K562 (cell line): ENCODE data around the gene PHF12. TPM values are rescaled to one million over a fixed set of nuclear protein-coding genes. Genes with fewer than 3 reads are reported as not detected.

Source experiments
- ATAC-seq: fragments of 200-7000 bp; cut with Tn5 transposase; 3 replicates; pipeline ENCODE4 v1.9.1; 2020; ENCODE audit warnings: moderate library complexity
- BruUV-seq: library from RNA; stranded (reverse); fragments of 400-500 nt; replicated peaks from 2 replicates; lab custom pipeline; 2021; lab: Mats Ljungman, UMichigan
- CTCF ChIA-PET: fragments of 300-600 bp; formaldehyde crosslinking; extraction: SDS; loops from one replicate; lab custom pipeline; 2021; ENCODE audit warnings: low intra/inter-chr PET ratio; lab: Yijun Ruan, JAX
- POLR2A ChIA-PET: fragments of 300-600, 350-650 bp; sonication (Branson Sonifier 250); formaldehyde crosslinking; extraction: SDS; loops from one replicate; lab custom pipeline; 2021; ENCODE audit warnings: antibody characterized with exemption, inconsistent platforms; lab: Yijun Ruan, JAX
- DNase-seq, 4 experiments: peaks; one replicate each; pipeline versions ENCODE4 v3.0.0 to v3.0.0-alpha.2; 2011 to 2018; ENCODE audit warnings: low spot score in 3 of 4, mixed read lengths in 3 of 4; ENCODE audit errors: extremely low read depth in 1 of 4
- FAIRE-seq: peaks from 2 replicates; lab custom pipeline; 2011; peaks lifted over from hg19 to GRCh38; lab: Jason Lieb, UNC
- H2AFZ ChIP-seq: 2 replicates; pipeline ENCODE4 v1.6.0; 2011; ENCODE audit warnings: low read depth, low read length, control low read depth, inconsistent platforms
- H3K27ac ChIP-seq: fragments of 200-600 bp; 3 replicates; pipeline ENCODE4 v1.8.0; 2011; ENCODE audit warnings: low read depth, mild to moderate bottlenecking, control low read depth, inconsistent platforms, low read length, moderate library complexity, mixed read lengths; ENCODE audit errors: extremely low read depth
- H3K27me3 ChIP-seq, 2 experiments: fragments of 300-600 bp in 1 of 2; 2 replicates in 1 of 2; 3 replicates in 1 of 2; pipeline versions ENCODE4 v1.6.0 to v1.8.0; 2011; ENCODE audit warnings: inconsistent platforms in 2 of 2, low read length in 2 of 2, mild to moderate bottlenecking in 1 of 2, mixed read lengths in 1 of 2, moderate library complexity in 1 of 2; ENCODE audit not compliant: control insufficient read depth in 2 of 2, insufficient read depth in 2 of 2
- H3K36me3 ChIP-seq: fragments of 300-600 bp; 3 replicates; pipeline ENCODE4 v1.8.0; 2011; ENCODE audit warnings: mild to moderate bottlenecking, low read length, inconsistent platforms; ENCODE audit not compliant: control insufficient read depth, insufficient read depth
- H3K4me1 ChIP-seq, 2 experiments: fragments of 200-600 bp in 1 of 2; replicated peaks in 1 of 2; 2 replicates in 1 of 2; 3 replicates in 1 of 2; pipeline versions ENCODE4 v1.5.1 to v1.8.0; 2011; ENCODE audit warnings: inconsistent platforms in 2 of 2, low read length in 2 of 2, mild to moderate bottlenecking in 1 of 2, mixed read lengths in 1 of 2, moderate library complexity in 1 of 2; ENCODE audit not compliant: control insufficient read depth in 2 of 2, insufficient read depth in 2 of 2
- H3K4me2 ChIP-seq: 2 replicates; pipeline ENCODE4 v1.6.1; 2011; ENCODE audit warnings: low read length, control low read depth, inconsistent platforms, mixed read lengths; ENCODE audit not compliant: insufficient read depth
- H3K4me3 ChIP-seq: fragments of 200-600 bp; sonication (generic), shearing (Covaris generic); 2 replicates; pipeline ENCODE4 v1.5.1; 2016; ENCODE audit warnings: control low read depth, inconsistent platforms
- H3K79me2 ChIP-seq: fragments of 200-600 bp; 3 replicates; pipeline ENCODE4 v1.8.0; 2011; ENCODE audit warnings: low read length, inconsistent platforms; ENCODE audit not compliant: control insufficient read depth, insufficient read depth
- H3K9ac ChIP-seq, 2 experiments: 2 replicates each; pipeline versions ENCODE4 v1.6.0 to v1.6.1; 2011; ENCODE audit warnings: low read depth in 2 of 2, low read length in 2 of 2, control low read depth in 1 of 2, inconsistent platforms in 1 of 2, mild to moderate bottlenecking in 1 of 2, mixed read lengths in 1 of 2; ENCODE audit not compliant: insufficient read depth in 1 of 2
- H3K9me1 ChIP-seq: one replicate; pipeline ENCODE4 v1.6.0; 2011; ENCODE audit warnings: inconsistent platforms, mild to moderate bottlenecking, low read length, moderate library complexity; ENCODE audit not compliant: control insufficient read depth, insufficient read depth
- H3K9me3 ChIP-seq: replicated peaks from 2 replicates; pipeline ENCODE4 v1.5.1; 2011; ENCODE audit warnings: low read depth, low read length, inconsistent platforms; ENCODE audit not compliant: control insufficient read depth, insufficient read depth
- H4K20me1 ChIP-seq: replicated peaks from 2 replicates; pipeline ENCODE4 v1.6.1; 2011; ENCODE audit warnings: low read length, inconsistent platforms, mixed read lengths; ENCODE audit not compliant: control insufficient read depth, insufficient read depth
- ATF3 ChIP-seq, 2 experiments: fragments of 450-650 bp in 1 of 2; sonication (generic) in 1 of 2; formaldehyde crosslinking in 1 of 2; IDR thresholded peaks in 1 of 2; conservative IDR thresholded peaks in 1 of 2; 2 replicates each; pipeline versions ENCODE4 v1.6.1 to v1.8.1; 2016 to 2023; ENCODE audit warnings: mild to moderate bottlenecking in 2 of 2, moderate library complexity in 2 of 2, inconsistent platforms in 1 of 2, missing genetic modification reagents in 1 of 2
- JUN ChIP-seq, 2 experiments: sonication (generic) in 1 of 2; formaldehyde crosslinking in 1 of 2; IDR thresholded peaks; 2 replicates each; pipeline versions ENCODE4 v1.6.1 to v1.8.0; 2012 to 2022; ENCODE audit warnings: borderline replicate concordance in 2 of 2, mild to moderate bottlenecking in 2 of 2, improper control_type of control experiment in 1 of 2, low read depth in 1 of 2, low read length in 1 of 2, missing genetic modification reagents in 1 of 2
- JUND ChIP-seq, 2 experiments: IDR thresholded peaks; 2 replicates in 1 of 2; 3 replicates in 1 of 2; pipeline ENCODE4 v1.6.1; 2011; ENCODE audit warnings: borderline replicate concordance in 2 of 2, low read depth in 2 of 2, low read length in 2 of 2, improper control_type of control experiment in 1 of 2, missing biosample characterization in 1 of 2, missing genetic modification characterization in 1 of 2, missing genetic modification reagents in 1 of 2
- MTA3 ChIP-seq: fragments of 450-650 bp; formaldehyde crosslinking; IDR thresholded peaks from 2 replicates; pipeline ENCODE4 v1.6.1; 2017; ENCODE audit warnings: mild to moderate bottlenecking, borderline replicate concordance
- POLR2G ChIP-seq: fragments of 200-400 bp; formaldehyde crosslinking; IDR thresholded peaks from 2 replicates; pipeline ENCODE4 v1.6.1; 2017; ENCODE audit warnings: low read depth, mild to moderate bottlenecking, antibody characterized with exemption, low read length, moderate library complexity
- RBFOX2 ChIP-seq: fragments of 200-400 bp; formaldehyde crosslinking; IDR thresholded peaks from 2 replicates; pipeline ENCODE4 v1.6.1; 2017; ENCODE audit warnings: low read depth, mild to moderate bottlenecking, low read length, moderate library complexity
- RBM14 ChIP-seq: fragments of 200-400 bp; formaldehyde crosslinking; IDR thresholded peaks from 2 replicates; pipeline ENCODE4 v1.6.1; 2018; ENCODE audit warnings: low read depth, mild to moderate bottlenecking, low read length, moderate library complexity, borderline replicate concordance; ENCODE audit not compliant: insufficient read depth
- SMAD3 ChIP-seq: fragments of 450-650 bp; formaldehyde crosslinking; conservative IDR thresholded peaks from 2 replicates; pipeline ENCODE4 v1.4.0; 2020; ENCODE audit warnings: mild to moderate bottlenecking
- ZBTB7A ChIP-seq: IDR thresholded peaks from 2 replicates; pipeline ENCODE4 v1.6.1; 2011; ENCODE audit warnings: low read depth, mild to moderate bottlenecking, low read length, moderate library complexity, borderline replicate concordance; ENCODE audit not compliant: control insufficient read depth
- ZKSCAN8 ChIP-seq: fragments of 200-800 bp; sonication (Bioruptor generic); IDR thresholded peaks from 2 replicates; pipeline ENCODE4 v1.6.1; 2016; ENCODE audit warnings: missing genetic modification characterization, missing compliant biosample characterization
- ZNF24 ChIP-seq: fragments of 450-650 bp; IDR thresholded peaks from 2 replicates; pipeline ENCODE4 v1.6.1; 2016
- WGBS: fragments of 100-300 bp; shearing (Covaris generic); methylation state at CpG from one replicate; pipeline ENCODE4 v1.1.6; 2016; ENCODE audit warnings: low coverage, mixed read lengths; ENCODE audit not compliant: insufficient coverage; ENCODE audit errors: missing lambda C conversion rate; 5-methylcytosine and 5-hydroxymethylcytosine counted together
- in situ Hi-C: fragments of 300-500 bp; cut with MboI; formaldehyde crosslinking; loops from 4 replicates; pipeline ENCODE4 v1.15.0; 2018; ENCODE audit warnings: inconsistent platforms, mixed read lengths
- intact Hi-C: fragments of 100-400 bp; cut with micrococcal nuclease; formaldehyde crosslinking; loops from 2 replicates; pipeline ENCODE4 v1.14.2; 2022
- polyA plus RNA-seq, 8 experiments: library from polyadenylated mRNA; depleted of rRNA in 4 of 8; stranded (reverse) in 5 of 8; unstranded in 3 of 8; fragments of >200 nt; fragmentation: Nextera tagmentation in 2 of 8; fragmentation: Illumina TruSeq in 1 of 8; extraction: Ambion mirVana in 2 of 8; extraction: Trizol in 1 of 8; gene quantifications; 2 replicates each; pipeline versions ENCODE4 v1.2.1 to v1.2.3, GENCODE V29; 2011 to 2014; ENCODE audit warnings: inconsistent platforms in 1 of 8, missing spikeins in 1 of 8
- total RNA-seq, 7 experiments: library from RNA; depleted of rRNA in 6 of 7; stranded (reverse); fragments of >200 nt in 6 of 7; fragmentation: Illumina TruSeq in 2 of 7; extraction: Trizol in 2 of 7; gene quantifications; 2 replicates each; pipeline versions ENCODE4 v1.2.1 to v1.2.3, GENCODE V29; 2011 to 2021; ENCODE audit warnings: low replicate concordance in 1 of 7
- TF ChIP-seq, protein P1 (sequence below): sonication (generic); formaldehyde crosslinking; IDR thresholded peaks from 2 replicates; pipeline ENCODE4 v1.9.0; 2022; ENCODE audit warnings: mild to moderate bottlenecking, missing genetic modification reagents
- TF ChIP-seq, protein P2 (sequence below): sonication (generic); formaldehyde crosslinking; IDR thresholded peaks from 2 replicates; pipeline ENCODE4 v1.8.1; 2023; ENCODE audit warnings: mild to moderate bottlenecking, missing genetic modification reagents

PHF12 gene
- total and polyA plus RNA-seq, 9 of the 15 experiments (the other 6 are each of a cell fraction or from before 2014, with no cell fraction given): 0.82 to 31.3 (median 13.5) TPM

DNA sequence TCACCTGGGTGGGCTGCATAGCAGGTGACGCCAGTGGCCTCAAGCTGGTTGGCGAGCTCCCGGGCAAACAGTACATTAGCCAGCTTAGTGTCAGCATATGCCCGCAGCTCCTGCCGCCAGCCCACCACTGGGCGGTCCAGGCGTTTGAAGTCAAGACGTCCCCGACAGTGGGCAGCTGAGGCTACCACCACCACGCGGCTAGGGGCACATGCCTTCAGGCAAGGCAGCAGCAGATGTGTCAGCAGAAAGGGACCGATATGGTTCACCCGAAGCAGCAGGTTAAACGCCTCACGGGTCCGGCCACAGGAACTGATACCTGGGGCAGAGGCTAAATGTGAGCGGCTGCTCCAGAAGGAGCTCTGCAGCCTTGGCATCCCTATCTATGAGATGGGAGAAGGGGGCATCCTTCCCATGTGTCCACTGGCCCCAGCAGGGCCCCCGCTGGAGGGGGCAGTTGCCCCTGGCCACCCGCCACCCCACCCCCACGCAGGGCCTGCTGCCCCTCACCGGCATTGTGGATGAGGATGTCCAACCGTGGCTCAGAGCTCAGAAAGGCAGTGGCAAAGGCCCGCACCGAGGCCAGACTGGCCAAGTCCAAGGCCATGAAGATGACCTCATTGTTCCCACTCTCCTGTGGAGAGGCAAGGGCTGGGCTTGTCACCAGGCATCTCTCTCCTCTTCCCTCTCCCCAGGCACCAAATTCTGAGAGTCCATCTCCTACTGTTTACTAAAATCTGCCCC is 50.2 kb downstream of the PHF12 start:
- Histone ChIP-seq H3K36me3 (peaks cover 46% of the 10 kb centered on the region), H3K4me1 (peaks cover 58 to 68% of the 10 kb centered on the region in 2 experiments), H3K4me2 (peak overlapping the region; percentile 92), H3K9me3 (no peaks in the 10 kb centered on the region), H3K27me3 (no peaks in the 10 kb centered on the region), H3K79me2 (peaks cover 58% of the 10 kb centered on the region), H3K9ac (peak overlapping the region; percentile 88 to 89), H3K4me3 (peak overlapping the region; percentile 81), H4K20me1 (no peaks in the 10 kb centered on the region), H2AFZ (no peak overlapping the region), H3K27ac (peak overlapping the region; percentile 85), H3K9me1 (no peaks in the 10 kb centered on the region)
- ATAC-seq (no peak), FAIRE-seq (no peak), DNase-seq (peak in 1 of 4 experiments; percentile 53)
- 86% methylated on average over 21 of the region's 24 CpGs for WGBS
- ChIA-PET POLR2A (interaction anchor here (0.7 to 2.4 kb wide), 7 partner anchors 9 to 256 kb away, joined by 3 to 9 read pairs (median 3); partner anchors contain the start of genes BLTP2 and TLCD1), CTCF (no interaction called here)
- BruUV-seq: no TSS peak
- intact Hi-C loops: loop anchor here (5.0 to 10.0 kb wide), 4 partner anchors 39 to 306 kb away; partner anchors contain the start of genes PHF12 and SPAG5
- TF ChIP-seq, protein P1, sequence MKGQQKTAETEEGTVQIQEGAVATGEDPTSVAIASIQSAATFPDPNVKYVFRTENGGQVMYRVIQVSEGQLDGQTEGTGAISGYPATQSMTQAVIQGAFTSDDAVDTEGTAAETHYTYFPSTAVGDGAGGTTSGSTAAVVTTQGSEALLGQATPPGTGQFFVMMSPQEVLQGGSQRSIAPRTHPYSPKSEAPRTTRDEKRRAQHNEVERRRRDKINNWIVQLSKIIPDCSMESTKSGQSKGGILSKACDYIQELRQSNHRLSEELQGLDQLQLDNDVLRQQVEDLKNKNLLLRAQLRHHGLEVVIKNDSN (CRISPR knock-in tag): peak; percentile 19; the same call in 1 of the 2 replicates
- 0 out of 2 replicates have a peak, but pooled peaks have one; percentile 21 for TF ChIP-seq JUN (IDR thresholded peaks at IDR 0.05; ENCODE audit: borderline replicate concordance, low read depth, low read length)
- TF ChIP-seq JUN (CRISPR knock-in tag; IDR thresholded peaks at IDR 0.05; ENCODE audit: borderline replicate concordance): no peak
- TF ChIP-seq SMAD3 (CRISPR knock-in tag): no peak
- TF ChIP-seq RBM14: no peak
- peak; percentile 74 for TF ChIP-seq ATF3 (IDR thresholded peaks at IDR 0.05)
- no peak for TF ChIP-seq ATF3 (CRISPR knock-in tag; conservative IDR thresholded peaks at IDR 0.05)
- peak; percentile 50 for TF ChIP-seq POLR2G
- TF ChIP-seq ZBTB7A: 0 out of 2 replicates have a peak, but pooled peaks have one; percentile 15
- peak; percentile 67 for TF ChIP-seq RBFOX2
- 0 out of 2 replicates have a peak, but pooled peaks have one; percentile 15 for TF ChIP-seq MTA3
- TF ChIP-seq, protein P2, sequence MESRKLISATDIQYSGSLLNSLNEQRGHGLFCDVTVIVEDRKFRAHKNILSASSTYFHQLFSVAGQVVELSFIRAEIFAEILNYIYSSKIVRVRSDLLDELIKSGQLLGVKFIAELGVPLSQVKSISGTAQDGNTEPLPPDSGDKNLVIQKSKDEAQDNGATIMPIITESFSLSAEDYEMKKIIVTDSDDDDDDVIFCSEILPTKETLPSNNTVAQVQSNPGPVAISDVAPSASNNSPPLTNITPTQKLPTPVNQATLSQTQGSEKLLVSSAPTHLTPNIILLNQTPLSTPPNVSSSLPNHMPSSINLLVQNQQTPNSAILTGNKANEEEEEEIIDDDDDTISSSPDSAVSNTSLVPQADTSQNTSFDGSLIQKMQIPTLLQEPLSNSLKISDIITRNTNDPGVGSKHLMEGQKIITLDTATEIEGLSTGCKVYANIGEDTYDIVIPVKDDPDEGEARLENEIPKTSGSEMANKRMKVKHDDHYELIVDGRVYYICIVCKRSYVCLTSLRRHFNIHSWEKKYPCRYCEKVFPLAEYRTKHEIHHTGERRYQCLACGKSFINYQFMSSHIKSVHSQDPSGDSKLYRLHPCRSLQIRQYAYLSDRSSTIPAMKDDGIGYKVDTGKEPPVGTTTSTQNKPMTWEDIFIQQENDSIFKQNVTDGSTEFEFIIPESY: 0 out of 2 replicates have a peak, but pooled peaks have one; percentile 20
- peak; percentile 41; the same call in 1 of the 2 replicates for TF ChIP-seq JUND (IDR thresholded peaks at IDR 0.05; ENCODE audit: borderline replicate concordance, low read depth, low read length)
- TF ChIP-seq JUND (tag; IDR thresholded peaks at IDR 0.05; ENCODE audit: borderline replicate concordance, low read depth, low read length): no peak
- no peak for TF ChIP-seq ZKSCAN8 (CRISPR knock-in tag)
- no peak for TF ChIP-seq ZNF24
- in situ Hi-C loops: no loop called here
